Superior temporal gyrus (tissue), 1 donor: ENCODE data around the gene ADD1.
"Not testable (repeated sequence)": the region's sequence is repeated elsewhere in the genome, so short reads cannot be mapped to it uniquely, and the experiment has no call there.

Experiments used
- DNase-seq: peaks from one replicate; pipeline ENCODE4 v3.0.0-alpha.2; 2016; ENCODE audit errors: extremely low spot score

The ADD1 gene

GRCh38 chr4:2922453-2923101, 78.9 kb downstream of the ADD1 start:
- not testable (repeated sequence) for DNase-seq

GRCh38 chr4:2923141-2923551, 79.5 kb downstream of the ADD1 start:
- no peak for DNase-seq

- no peak for DNase-seq
Observed at GRCh38 chr4:2923668-2924173, 80.1 kb downstream of the ADD1 start.

GRCh38 chr4:2924286-2924685, 80.6 kb downstream of the ADD1 start:
- DNase-seq = no peak

- no peak for DNase-seq
Observed at GRCh38 chr4:2924765-2925301, 81.2 kb downstream of the ADD1 start.

GRCh38 chr4:2925496-2925895, 81.9 kb downstream of the ADD1 start:
- DNase-seq = no peak

- no peak for DNase-seq
Observed at GRCh38 chr4:2925931-2926860, 82.6 kb downstream of the ADD1 start.

GRCh38 chr4:2927016-2927695, 83.5 kb downstream of the ADD1 start:
- DNase-seq = no peak

GRCh38 chr4:2927696-2928075, 84.0 kb downstream of the ADD1 start:
- DNase-seq = no peak

- no peak for DNase-seq
Observed at GRCh38 chr4:2928242-2929176, 84.9 kb downstream of the ADD1 start.

- no peak for DNase-seq
Observed at GRCh38 chr4:2929469-2929868, 85.8 kb downstream of the ADD1 start.

GRCh38 chr4:2930135-2930757, 86.6 kb downstream of the ADD1 start:
- no peak for DNase-seq

- peak; percentile 71 for DNase-seq
Observed at GRCh38 chr4:2930758-2931511, 87.3 kb downstream of the ADD1 start.

GRCh38 chr4:2931512-2932301, 88.1 kb downstream of the ADD1 start:
- no peak for DNase-seq

GRCh38 chr4:2932321-2932950, 88.8 kb downstream of the ADD1 start:
- DNase-seq = no peak

GRCh38 chr4:2932951-2933565, 89.4 kb downstream of the ADD1 start:
- DNase-seq = no peak

GRCh38 chr4:2933566-2934076, 90.0 kb downstream of the ADD1 start:
- no peak for DNase-seq
